Neural progenitor cell (in vitro differentiated cells): ENCODE data around the gene CCDC178. TPM values are rescaled to one million over a fixed set of nuclear protein-coding genes. Genes with fewer than 3 reads are reported as not detected.

ENCODE experiments used
- DNase-seq: peaks from one replicate; pipeline ENCODE4 v3.0.0-alpha.2; 2016; ENCODE audit warnings: low spot score
- H2AFZ ChIP-seq: fragments of 200-600 bp; sonication (generic); replicated peaks from 2 replicates; pipeline ENCODE4 v1.6.1; 2016; ENCODE audit warnings: antibody characterized with exemption
- H3F3A ChIP-seq: fragments of 200-600 bp; sonication (generic); 2 replicates; pipeline ENCODE4 v1.6.1; 2016; ENCODE audit warnings: antibody characterized with exemption, low read depth
- H3K27ac ChIP-seq: fragments of 200-600 bp; sonication (generic); 2 replicates; pipeline ENCODE4 v1.5.1; 2016; ENCODE audit warnings: mild to moderate bottlenecking
- H3K27me3 ChIP-seq: fragments of 200-600 bp; sonication (generic); 2 replicates; pipeline ENCODE4 v1.6.1; 2016; ENCODE audit warnings: mild to moderate bottlenecking, moderate library complexity
- H3K36me3 ChIP-seq: fragments of 200-600 bp; sonication (generic); 2 replicates; pipeline ENCODE4 v1.5.1; 2016
- H3K4me1 ChIP-seq: fragments of 200-600 bp; sonication (generic); 2 replicates; pipeline ENCODE4 v1.6.1; 2016; ENCODE audit warnings: mixed run types
- H3K4me2 ChIP-seq: fragments of 200-600 bp; sonication (generic); 2 replicates; pipeline ENCODE4 v1.6.1; 2016
- H3K4me3 ChIP-seq: fragments of 200-600 bp; sonication (generic); 2 replicates; pipeline ENCODE4 v1.5.1; 2016
- H3K79me2 ChIP-seq: fragments of 200-600 bp; sonication (generic); 2 replicates; pipeline ENCODE4 v1.6.1; 2016; ENCODE audit warnings: low read depth
- H3K9ac ChIP-seq: fragments of 200-600 bp; sonication (generic); 2 replicates; pipeline ENCODE4 v1.6.1; 2016
- H3K9me3 ChIP-seq: fragments of 200-600 bp; sonication (generic); 2 replicates; pipeline ENCODE4 v1.5.1; 2016; ENCODE audit warnings: low read depth
- H4K20me1 ChIP-seq: fragments of 200-600 bp; sonication (generic); 2 replicates; pipeline ENCODE4 v1.6.1; 2016; ENCODE audit warnings: low read depth
- H3K27ac Mint-ChIP-seq: 3 replicates; pipeline ENCODE4 v1.8.0; 2021; ENCODE audit warnings: mixed read lengths
- H3K27me3 Mint-ChIP-seq: 2 replicates; pipeline ENCODE4 v1.8.0; 2022; ENCODE audit warnings: low read depth, mild to moderate bottlenecking, inconsistent platforms, moderate library complexity, mixed read lengths; ENCODE audit not compliant: insufficient read depth
- H3K36me3 Mint-ChIP-seq: 3 replicates; pipeline ENCODE4 v1.8.0; 2021; ENCODE audit warnings: mixed read lengths
- H3K4me1 Mint-ChIP-seq: 3 replicates; pipeline ENCODE4 v1.8.0; 2021; ENCODE audit warnings: mixed read lengths
- H3K4me3 Mint-ChIP-seq: 3 replicates; pipeline ENCODE4 v1.8.0; 2021; ENCODE audit warnings: mild to moderate bottlenecking, moderate library complexity, mixed read lengths
- H3K9me3 Mint-ChIP-seq: 3 replicates; pipeline ENCODE4 v1.8.0; 2020; ENCODE audit warnings: mixed read lengths
- EZH2 ChIP-seq: fragments of 200-600 bp; sonication (generic); IDR thresholded peaks from 2 replicates; pipeline ENCODE4 v1.6.1; 2017; ENCODE audit warnings: antibody characterized with exemption, mild to moderate bottlenecking, moderate library complexity
- EZH2phosphoT487 ChIP-seq: fragments of 200-600 bp; sonication (generic); IDR thresholded peaks from 2 replicates; pipeline ENCODE4 v1.6.1; 2017; ENCODE audit warnings: antibody characterized with exemption
- total RNA-seq: library from RNA; depleted of rRNA; stranded (reverse); fragments of >200 nt; gene quantifications from 2 replicates; pipeline ENCODE4 v1.2.3, GENCODE V29; 2015; ENCODE audit warnings: low replicate concordance
- TF ChIP-seq, protein P1 (sequence below): fragments of 200-600 bp; sonication (generic); IDR thresholded peaks from 2 replicates; pipeline ENCODE4 v1.5.1; 2017; ENCODE audit warnings: antibody characterized with exemption, mild to moderate bottlenecking

The CCDC178 gene
- total RNA-seq, 1 donor from 2014 or later: 0.51 TPM

DNA sequence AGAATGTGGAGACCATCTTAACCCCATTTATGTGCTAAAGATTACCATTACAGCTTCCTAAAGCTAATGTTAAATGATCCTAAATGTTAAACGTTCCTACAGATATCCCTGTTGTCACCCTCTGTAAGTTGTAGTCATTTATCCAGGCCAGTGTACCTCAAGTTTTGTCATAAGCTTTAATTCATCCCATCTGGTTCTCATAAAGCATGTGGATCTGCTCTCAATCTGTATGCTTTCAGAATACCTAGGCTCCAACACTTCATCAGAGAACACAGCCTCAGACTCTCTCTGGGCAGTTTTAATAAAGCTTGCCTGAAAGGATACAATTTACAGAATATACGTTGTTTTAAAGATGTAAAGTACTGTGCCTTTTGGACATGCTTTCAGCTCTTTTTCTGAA lies 4.2 kb upstream of the CCDC178 start:
- no peaks in the 10 kb centered on the region for H3K27me3 Mint-ChIP-seq
- no peak for DNase-seq
- H3K27ac Mint-ChIP-seq: no peak overlapping the region
- no peaks in the 10 kb centered on the region for H3K36me3 ChIP-seq
- TF ChIP-seq, protein P1, sequence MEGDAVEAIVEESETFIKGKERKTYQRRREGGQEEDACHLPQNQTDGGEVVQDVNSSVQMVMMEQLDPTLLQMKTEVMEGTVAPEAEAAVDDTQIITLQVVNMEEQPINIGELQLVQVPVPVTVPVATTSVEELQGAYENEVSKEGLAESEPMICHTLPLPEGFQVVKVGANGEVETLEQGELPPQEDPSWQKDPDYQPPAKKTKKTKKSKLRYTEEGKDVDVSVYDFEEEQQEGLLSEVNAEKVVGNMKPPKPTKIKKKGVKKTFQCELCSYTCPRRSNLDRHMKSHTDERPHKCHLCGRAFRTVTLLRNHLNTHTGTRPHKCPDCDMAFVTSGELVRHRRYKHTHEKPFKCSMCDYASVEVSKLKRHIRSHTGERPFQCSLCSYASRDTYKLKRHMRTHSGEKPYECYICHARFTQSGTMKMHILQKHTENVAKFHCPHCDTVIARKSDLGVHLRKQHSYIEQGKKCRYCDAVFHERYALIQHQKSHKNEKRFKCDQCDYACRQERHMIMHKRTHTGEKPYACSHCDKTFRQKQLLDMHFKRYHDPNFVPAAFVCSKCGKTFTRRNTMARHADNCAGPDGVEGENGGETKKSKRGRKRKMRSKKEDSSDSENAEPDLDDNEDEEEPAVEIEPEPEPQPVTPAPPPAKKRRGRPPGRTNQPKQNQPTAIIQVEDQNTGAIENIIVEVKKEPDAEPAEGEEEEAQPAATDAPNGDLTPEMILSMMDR: no peak
- H3K27ac ChIP-seq: no peak overlapping the region
- H3K4me2 ChIP-seq: no peak overlapping the region
- no peaks in the 10 kb centered on the region for H3K9me3 ChIP-seq
- peaks cover 3% of the 10 kb centered on the region for H3K4me1 Mint-ChIP-seq
- no peak overlapping the region for H3K4me3 ChIP-seq
- no peaks in the 10 kb centered on the region for H3K36me3 Mint-ChIP-seq
- H3K9ac ChIP-seq: no peak overlapping the region
- H3K9me3 Mint-ChIP-seq: no peaks in the 10 kb centered on the region
- H2AFZ ChIP-seq: no peak overlapping the region
- no peaks in the 10 kb centered on the region for H3K4me1 ChIP-seq
- H3K27me3 ChIP-seq: peaks cover 20% of the 10 kb centered on the region
- H3K79me2 ChIP-seq: no peaks in the 10 kb centered on the region
- H3F3A ChIP-seq: no peaks in the 10 kb centered on the region
- H3K4me3 Mint-ChIP-seq: no peak overlapping the region
- H4K20me1 ChIP-seq: no peaks in the 10 kb centered on the region

DNA sequence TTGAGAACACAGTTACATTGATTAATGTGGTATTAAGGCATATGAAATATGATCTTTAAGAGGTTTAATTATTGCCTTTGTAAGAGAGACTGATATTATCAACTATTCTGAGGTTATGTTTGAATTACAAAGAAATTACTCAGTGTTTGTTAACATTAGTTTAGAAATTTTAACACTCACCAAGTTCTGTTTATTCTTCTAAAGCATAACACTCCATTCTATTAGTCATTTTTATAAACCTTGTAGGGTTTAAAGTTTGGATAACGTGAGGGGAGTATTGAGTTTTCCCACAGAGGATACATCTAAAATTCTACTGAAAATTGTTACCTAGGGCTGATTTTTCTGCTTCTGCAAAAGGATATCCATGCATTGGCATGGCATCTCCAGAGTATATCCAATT lies 7.7 kb downstream of the CCDC178 start:
- Histone ChIP-seq H3K9me3 (no peaks in the 10 kb centered on the region), H3K27me3 (peaks cover 11% of the 10 kb centered on the region), H3F3A (no peaks in the 10 kb centered on the region), H3K79me2 (no peaks in the 10 kb centered on the region), H2AFZ (no peak overlapping the region), H3K36me3 (no peaks in the 10 kb centered on the region), H3K4me1 (no peaks in the 10 kb centered on the region), H3K9ac (no peak overlapping the region), H4K20me1 (no peaks in the 10 kb centered on the region), H3K27ac (no peak overlapping the region), H3K4me3 (no peak overlapping the region), H3K4me2 (no peak overlapping the region)
- H3K4me3 Mint-ChIP-seq: no peak overlapping the region
- TF ChIP-seq, protein P1: no peak
- TF ChIP-seq EZH2phosphoT487: no peak
- no peak for TF ChIP-seq EZH2
- no peaks in the 10 kb centered on the region for H3K9me3 Mint-ChIP-seq
- H3K27me3 Mint-ChIP-seq: no peaks in the 10 kb centered on the region
- DNase-seq: no peak
- H3K4me1 Mint-ChIP-seq: no peaks in the 10 kb centered on the region
- no peaks in the 10 kb centered on the region for H3K36me3 Mint-ChIP-seq
- no peak overlapping the region for H3K27ac Mint-ChIP-seq

DNA sequence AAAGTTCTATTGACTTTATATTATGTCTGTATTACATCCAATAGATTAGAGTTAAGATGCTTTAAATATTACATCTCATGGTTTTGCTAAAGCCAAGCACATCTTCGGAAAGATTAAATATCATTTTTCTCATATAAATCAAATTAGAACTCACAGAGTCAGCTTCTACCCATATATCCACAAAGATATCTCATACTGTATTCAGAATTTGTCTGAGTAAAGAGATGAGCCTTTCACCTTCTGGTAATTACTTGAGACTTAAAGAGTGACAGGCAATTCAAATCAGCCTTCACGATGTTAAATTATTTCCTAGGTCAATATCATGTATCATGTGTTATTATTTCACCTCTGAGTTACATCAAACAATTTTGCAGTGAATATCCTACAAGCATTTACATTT lies 13.0 kb downstream of the CCDC178 start:
- Mint-ChIP-seq H3K4me3 (no peak overlapping the region), H3K9me3 (no peaks in the 10 kb centered on the region), H3K36me3 (no peaks in the 10 kb centered on the region), H3K4me1 (no peaks in the 10 kb centered on the region), H3K27ac (no peak overlapping the region), H3K27me3 (no peaks in the 10 kb centered on the region)
- Histone ChIP-seq H3K9ac (no peak overlapping the region), H3K4me2 (no peak overlapping the region), H3K79me2 (no peaks in the 10 kb centered on the region), H3K27me3 (no peaks in the 10 kb centered on the region), H3F3A (no peaks in the 10 kb centered on the region), H3K36me3 (no peaks in the 10 kb centered on the region), H3K9me3 (no peaks in the 10 kb centered on the region), H3K4me1 (no peaks in the 10 kb centered on the region), H2AFZ (no peak overlapping the region), H3K4me3 (no peak overlapping the region), H3K27ac (no peak overlapping the region), H4K20me1 (no peaks in the 10 kb centered on the region)
- DNase-seq: no peak
- TF ChIP-seq, protein P1: no peak
- TF ChIP-seq EZH2phosphoT487: no peak
- no peak for TF ChIP-seq EZH2
